Smooth muscle cell (in vitro differentiated cells): ENCODE measurements around the gene ABCC6. TPM values are rescaled to one million over a fixed set of nuclear protein-coding genes. Genes with fewer than 3 reads are reported as not detected.

Experiments
- DNase-seq: peaks from one replicate; lab custom pipeline; 2025; ENCODE audit not compliant: unreplicated experiment; lab: John Stamatoyannopoulos, UW
- H2AFZ ChIP-seq: fragments of 200-600 bp; sonication (generic); 2 replicates; pipeline ENCODE4 v1.6.0; 2016; ENCODE audit warnings: antibody characterized with exemption, low read depth, mild to moderate bottlenecking
- H3F3A ChIP-seq: fragments of 200-600 bp; sonication (generic); 2 replicates; pipeline ENCODE4 v1.6.0; 2017; ENCODE audit warnings: antibody characterized with exemption, low read depth
- H3K27ac ChIP-seq: fragments of 200-600 bp; sonication (generic); 2 replicates; pipeline ENCODE4 v1.5.1; 2016; ENCODE audit warnings: low read depth, mild to moderate bottlenecking
- H3K27me3 ChIP-seq: fragments of 200-600 bp; sonication (generic); 2 replicates; pipeline ENCODE4 v1.6.1; 2016; ENCODE audit warnings: low read depth, mild to moderate bottlenecking
- H3K36me3 ChIP-seq: fragments of 200-600 bp; sonication (generic); 2 replicates; pipeline ENCODE4 v1.5.1; 2016; ENCODE audit warnings: low read depth
- H3K4me1 ChIP-seq: fragments of 200-600 bp; sonication (generic); 2 replicates; pipeline ENCODE4 v1.5.1; 2016; ENCODE audit warnings: low read depth
- H3K4me2 ChIP-seq: fragments of 200-600 bp; sonication (generic); 2 replicates; pipeline ENCODE4 v1.6.0; 2016; ENCODE audit warnings: mild to moderate bottlenecking
- H3K4me3 ChIP-seq: fragments of 200-600 bp; sonication (generic); 2 replicates; pipeline ENCODE4 v1.5.1; 2016; ENCODE audit warnings: mild to moderate bottlenecking
- H3K79me2 ChIP-seq: fragments of 200-600 bp; sonication (generic); 2 replicates; pipeline ENCODE4 v1.6.0; 2016; ENCODE audit warnings: low read depth, mild to moderate bottlenecking
- H3K9ac ChIP-seq: fragments of 200-600 bp; sonication (generic); 2 replicates; pipeline ENCODE4 v1.6.0; 2016; ENCODE audit warnings: low read depth
- H3K9me3 ChIP-seq: fragments of 200-600 bp; sonication (generic); replicated peaks from 2 replicates; pipeline ENCODE4 v1.5.1; 2016; ENCODE audit warnings: low read depth
- H4K20me1 ChIP-seq: fragments of 200-600 bp; sonication (generic); 2 replicates; pipeline ENCODE4 v1.6.0; 2016; ENCODE audit warnings: low read depth
- WGBS: methylation state at CpG from one replicate; pipeline ENCODE4 v1.1.7; 2016; ENCODE audit warnings: low lambda C conversion rate; 5-methylcytosine and 5-hydroxymethylcytosine counted together
- polyA plus RNA-seq: library from polyadenylated mRNA; unstranded; fragments of >200 nt; fragmentation: Nextera tagmentation; extraction: Ambion mirVana; gene quantifications from 2 replicates; pipeline ENCODE4 v1.2.1, GENCODE V29; 2016
- total RNA-seq: library from RNA; depleted of rRNA; stranded (reverse); fragments of >200 nt; gene quantifications from 2 replicates; pipeline ENCODE4 v1.2.3, GENCODE V29; 2014
- TF ChIP-seq, protein P1 (sequence below): fragments of 200-600 bp; sonication (generic); IDR thresholded peaks from 2 replicates; pipeline ENCODE4 v1.5.1; 2017; ENCODE audit warnings: borderline replicate concordance, mild to moderate bottlenecking, antibody characterized with exemption; ENCODE audit not compliant: insufficient read depth, poor library complexity, severe bottlenecking

Gene ABCC6
- total and polyA plus RNA-seq, 2 experiments from 2014 or later = 0.94 to 1.9 TPM

GRCh38 chr16:16127469-16128116 lies 95.7 kb downstream of the ABCC6 start:
- Histone ChIP-seq H3K79me2 (no peaks in the 10 kb centered on the region), H4K20me1 (no peaks in the 10 kb centered on the region), H3K9ac (no peak overlapping the region), H3K27ac (no peak overlapping the region), H3K36me3 (no peaks in the 10 kb centered on the region), H3K9me3 (no peaks in the 10 kb centered on the region), H3K27me3 (no peaks in the 10 kb centered on the region), H3K4me1 (no peaks in the 10 kb centered on the region), H3F3A (no peaks in the 10 kb centered on the region), H3K4me2 (no peak overlapping the region), H3K4me3 (no peak overlapping the region), H2AFZ (no peak overlapping the region)
- DNase-seq = peak; percentile 8
- TF ChIP-seq, protein P1, sequence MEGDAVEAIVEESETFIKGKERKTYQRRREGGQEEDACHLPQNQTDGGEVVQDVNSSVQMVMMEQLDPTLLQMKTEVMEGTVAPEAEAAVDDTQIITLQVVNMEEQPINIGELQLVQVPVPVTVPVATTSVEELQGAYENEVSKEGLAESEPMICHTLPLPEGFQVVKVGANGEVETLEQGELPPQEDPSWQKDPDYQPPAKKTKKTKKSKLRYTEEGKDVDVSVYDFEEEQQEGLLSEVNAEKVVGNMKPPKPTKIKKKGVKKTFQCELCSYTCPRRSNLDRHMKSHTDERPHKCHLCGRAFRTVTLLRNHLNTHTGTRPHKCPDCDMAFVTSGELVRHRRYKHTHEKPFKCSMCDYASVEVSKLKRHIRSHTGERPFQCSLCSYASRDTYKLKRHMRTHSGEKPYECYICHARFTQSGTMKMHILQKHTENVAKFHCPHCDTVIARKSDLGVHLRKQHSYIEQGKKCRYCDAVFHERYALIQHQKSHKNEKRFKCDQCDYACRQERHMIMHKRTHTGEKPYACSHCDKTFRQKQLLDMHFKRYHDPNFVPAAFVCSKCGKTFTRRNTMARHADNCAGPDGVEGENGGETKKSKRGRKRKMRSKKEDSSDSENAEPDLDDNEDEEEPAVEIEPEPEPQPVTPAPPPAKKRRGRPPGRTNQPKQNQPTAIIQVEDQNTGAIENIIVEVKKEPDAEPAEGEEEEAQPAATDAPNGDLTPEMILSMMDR = peak; percentile 82
- WGBS = 45% methylated on average over 11 of the region's 11 CpGs

- Histone ChIP-seq H3K36me3 (no peaks in the 10 kb centered on the region), H4K20me1 (no peaks in the 10 kb centered on the region), H3K4me1 (no peaks in the 10 kb centered on the region), H2AFZ (no peak overlapping the region), H3K27me3 (no peaks in the 10 kb centered on the region), H3K79me2 (no peaks in the 10 kb centered on the region), H3K9me3 (no peaks in the 10 kb centered on the region), H3K9ac (no peak overlapping the region), H3K27ac (no peak overlapping the region), H3K4me2 (no peak overlapping the region), H3K4me3 (no peak overlapping the region), H3F3A (no peaks in the 10 kb centered on the region)
- 87% methylated on average over 10 of the region's 10 CpGs for WGBS
- DNase-seq = no peak
- TF ChIP-seq, protein P1 = no peak
These were observed 96.4 kb downstream of the ABCC6 start for GRCh38 chr16:16126896-16127295.

GRCh38 chr16:16124974-16125373 lies 98.3 kb downstream of the ABCC6 start:
- Histone ChIP-seq H3K4me1 (no peaks in the 10 kb centered on the region), H3K27ac (no peak overlapping the region), H3K4me2 (no peak overlapping the region), H2AFZ (no peak overlapping the region), H3K4me3 (no peak overlapping the region), H3K79me2 (no peaks in the 10 kb centered on the region), H3K36me3 (no peaks in the 10 kb centered on the region), H3K9me3 (no peaks in the 10 kb centered on the region), H4K20me1 (no peaks in the 10 kb centered on the region), H3F3A (no peaks in the 10 kb centered on the region), H3K27me3 (no peaks in the 10 kb centered on the region), H3K9ac (no peak overlapping the region)
- DNase-seq = no peak
- TF ChIP-seq, protein P1 = no peak
- WGBS = 98% methylated on average over 3 of the region's 3 CpGs

- Histone ChIP-seq H3K4me1 (no peaks in the 10 kb centered on the region), H2AFZ (no peak overlapping the region), H3K9me3 (no peaks in the 10 kb centered on the region), H3K79me2 (no peaks in the 10 kb centered on the region), H4K20me1 (no peaks in the 10 kb centered on the region), H3K4me3 (no peak overlapping the region), H3K27ac (no peak overlapping the region), H3K27me3 (no peaks in the 10 kb centered on the region), H3K4me2 (no peak overlapping the region), H3K9ac (no peak overlapping the region), H3K36me3 (no peaks in the 10 kb centered on the region), H3F3A (no peaks in the 10 kb centered on the region)
- TF ChIP-seq, protein P1 = no peak
- no peak for DNase-seq
- 96% methylated on average over 10 of the region's 10 CpGs for WGBS
These were observed 98.9 kb downstream of the ABCC6 start for GRCh38 chr16:16124438-16124837.
